Activated CD4-positive, alpha-beta T cell treated with anti-CD3 and anti-CD28 coated beads, Interleukin-2, amount 10 ng/mL, durations not matched to agents 7 days and 5 days (primary cell): ENCODE results near the gene PRRG2. TPM values are rescaled to one million over a fixed set of nuclear protein-coding genes. Genes with fewer than 3 reads are reported as not detected.

ENCODE experiments used
- CTCF ChIA-PET: fragments of 350-600 bp; sonication (Branson Sonifier 250); formaldehyde crosslinking; loops from one replicate; lab custom pipeline; 2021; ENCODE audit warnings: antibody characterized with exemption; lab: Charles Lee
- POLR2A ChIA-PET: fragments of 350-600 bp; sonication (Branson Sonifier 250); formaldehyde crosslinking; loops from one replicate; lab custom pipeline; 2021; ENCODE audit warnings: antibody characterized with exemption; lab: Charles Lee
- DNase-seq: peaks from one replicate; pipeline ENCODE4 v3.0.0-alpha.2; 2020
- H3K27ac Mint-ChIP-seq: one replicate; pipeline ENCODE4 v1.8.0; 2021; ENCODE audit warnings: mild to moderate bottlenecking, moderate library complexity, mixed read lengths
- H3K27me3 Mint-ChIP-seq: one replicate; pipeline ENCODE4 v1.8.0; 2021; ENCODE audit warnings: mixed read lengths
- H3K36me3 Mint-ChIP-seq: one replicate; pipeline ENCODE4 v1.8.0; 2021; ENCODE audit warnings: low read depth, mixed read lengths
- H3K4me1 Mint-ChIP-seq: one replicate; pipeline ENCODE4 v1.8.0; 2021; ENCODE audit warnings: mixed read lengths
- H3K4me3 Mint-ChIP-seq: one replicate; pipeline ENCODE4 v1.8.0; 2021; ENCODE audit warnings: mild to moderate bottlenecking, moderate library complexity, mixed read lengths
- H3K9me3 Mint-ChIP-seq: one replicate; pipeline ENCODE4 v1.8.0; 2021; ENCODE audit warnings: mixed read lengths
- total RNA-seq, 2 experiments: library from RNA; stranded (reverse); gene quantifications; one replicate each; pipeline ENCODE4 v1.2.3, GENCODE V29; 2021

The PRRG2 gene
- total RNA-seq, 2 experiments from 2014 or later: 1.1 TPM

- ChIA-PET POLR2A (interaction anchor here (0.7 kb wide), 1 partner anchor 12 kb away, joined by 3 read pairs; no protein-coding TSS in a partner anchor), CTCF (interaction anchor here (0.5 to 3.6 kb wide), 25 partner anchors 10 to 545 kb away, joined by 3 to 19 read pairs (median 5); partner anchors contain the start of genes FLT3LG and RPS11)
- H3K4me3 Mint-ChIP-seq: peak overlapping the region; percentile 60
- H3K4me1 Mint-ChIP-seq: peaks cover 61% of the 10 kb centered on the region
- no peaks in the 10 kb centered on the region for H3K9me3 Mint-ChIP-seq
- H3K36me3 Mint-ChIP-seq: peaks cover 15% of the 10 kb centered on the region
- H3K27ac Mint-ChIP-seq: peak overlapping the region; percentile 70
- DNase-seq: peak; percentile 85
- H3K27me3 Mint-ChIP-seq: no peaks in the 10 kb centered on the region
Observed at GRCh38 chr19:49546825-49547565, 34.1 kb upstream of the PRRG2 start.

- Mint-ChIP-seq H3K9me3 (no peaks in the 10 kb centered on the region), H3K4me1 (peaks cover 70% of the 10 kb centered on the region), H3K4me3 (peak overlapping the region; percentile 20), H3K36me3 (peaks cover 27% of the 10 kb centered on the region), H3K27me3 (no peaks in the 10 kb centered on the region), H3K27ac (peak overlapping the region; percentile 94)
- CTCF ChIA-PET: interaction anchor here (0.6 to 2.2 kb wide), 9 partner anchors 11 to 54 kb away, joined by 3 to 13 read pairs (median 4); partner anchors contain the start of gene PRRG2
- DNase-seq: no peak
- POLR2A ChIA-PET: no interaction called here
Observed at GRCh38 chr19:49549045-49549444, 32.1 kb upstream of the PRRG2 start.

GRCh38 chr19:49551531-49551930 lies 29.6 kb upstream of the PRRG2 start:
- H3K4me3 Mint-ChIP-seq: no peak overlapping the region
- peaks cover 83% of the 10 kb centered on the region for H3K4me1 Mint-ChIP-seq
- no peak for DNase-seq
- H3K27me3 Mint-ChIP-seq: no peaks in the 10 kb centered on the region
- peak overlapping the region; percentile 78 for H3K27ac Mint-ChIP-seq
- peaks cover 50% of the 10 kb centered on the region for H3K36me3 Mint-ChIP-seq
- H3K9me3 Mint-ChIP-seq: no peaks in the 10 kb centered on the region
- ChIA-PET CTCF (interaction anchor here (0.6 to 3.2 kb wide), 9 partner anchors 10 to 1088 kb away, joined by 3 to 33 read pairs (median 5); partner anchors contain the start of gene RRAS), POLR2A (interaction anchor here (0.6 kb wide), 1 partner anchor 131 kb away, joined by 4 read pairs; no protein-coding TSS in a partner anchor)

- H3K9me3 Mint-ChIP-seq: no peaks in the 10 kb centered on the region
- H3K27ac Mint-ChIP-seq: peak overlapping the region; percentile 96
- POLR2A ChIA-PET: interaction anchor here (0.5 kb wide), 1 partner anchor 58 kb away, joined by 5 read pairs; no protein-coding TSS in a partner anchor
- DNase-seq: peak; percentile 64
- peaks cover 81% of the 10 kb centered on the region for H3K4me1 Mint-ChIP-seq
- H3K27me3 Mint-ChIP-seq: no peaks in the 10 kb centered on the region
- H3K4me3 Mint-ChIP-seq: peak overlapping the region; percentile 64
- CTCF ChIA-PET: interaction anchor here (1.2 to 3.2 kb wide), 5 partner anchors 11 to 127 kb away, joined by 4 to 33 read pairs (median 5); no protein-coding TSS in a partner anchor
- peaks cover 58% of the 10 kb centered on the region for H3K36me3 Mint-ChIP-seq
Observed at GRCh38 chr19:49552749-49553148, 28.4 kb upstream of the PRRG2 start.

- H3K27ac Mint-ChIP-seq: peak overlapping the region; percentile 96
- DNase-seq: peak; percentile 52
- H3K4me1 Mint-ChIP-seq: peaks cover 80% of the 10 kb centered on the region
- no peaks in the 10 kb centered on the region for H3K9me3 Mint-ChIP-seq
- no peaks in the 10 kb centered on the region for H3K27me3 Mint-ChIP-seq
- ChIA-PET POLR2A (no interaction called here), CTCF (interaction anchor here (1.7 to 9.7 kb wide), 4 partner anchors 12 to 47 kb away, joined by 4 to 95 read pairs (median 19); no protein-coding TSS in a partner anchor)
- H3K4me3 Mint-ChIP-seq: peak overlapping the region; percentile 64
- H3K36me3 Mint-ChIP-seq: peaks cover 64% of the 10 kb centered on the region
Observed at GRCh38 chr19:49553451-49554271, 27.5 kb upstream of the PRRG2 start.

GRCh38 chr19:49554701-49555181 lies 26.4 kb upstream of the PRRG2 start:
- CTCF ChIA-PET: interaction anchor here (0.6 to 9.7 kb wide), 6 partner anchors 17 to 318 kb away, joined by 3 to 95 read pairs (median 4); no protein-coding TSS in a partner anchor
- POLR2A ChIA-PET: no interaction called here
- peak; percentile 73 for DNase-seq
- Mint-ChIP-seq H3K27me3 (no peaks in the 10 kb centered on the region), H3K36me3 (peaks cover 72% of the 10 kb centered on the region), H3K4me1 (peaks cover 79% of the 10 kb centered on the region), H3K4me3 (peak overlapping the region; percentile 64), H3K27ac (peak overlapping the region; percentile 96), H3K9me3 (no peaks in the 10 kb centered on the region)

- Mint-ChIP-seq H3K27me3 (no peaks in the 10 kb centered on the region), H3K36me3 (peaks cover 76% of the 10 kb centered on the region), H3K9me3 (no peaks in the 10 kb centered on the region), H3K4me3 (peak overlapping the region; percentile 64), H3K27ac (peak overlapping the region; percentile 96), H3K4me1 (peaks cover 80% of the 10 kb centered on the region)
- POLR2A ChIA-PET: no interaction called here
- CTCF ChIA-PET: interaction anchor here (0.5 to 9.7 kb wide), 6 partner anchors 10 to 301 kb away, joined by 3 to 95 read pairs (median 3); no protein-coding TSS in a partner anchor
- peak; percentile 89 for DNase-seq
Observed at GRCh38 chr19:49555600-49556411, 25.3 kb upstream of the PRRG2 start.

- H3K36me3 Mint-ChIP-seq: peaks cover 76% of the 10 kb centered on the region
- CTCF ChIA-PET: interaction anchor here (0.6 to 9.7 kb wide), 7 partner anchors 9 to 302 kb away, joined by 3 to 95 read pairs (median 3); no protein-coding TSS in a partner anchor
- H3K27ac Mint-ChIP-seq: peak overlapping the region; percentile 74
- no peaks in the 10 kb centered on the region for H3K27me3 Mint-ChIP-seq
- POLR2A ChIA-PET: no interaction called here
- peaks cover 84% of the 10 kb centered on the region for H3K4me1 Mint-ChIP-seq
- peak; percentile 33 for DNase-seq
- no peaks in the 10 kb centered on the region for H3K9me3 Mint-ChIP-seq
- peak overlapping the region; percentile 84 for H3K4me3 Mint-ChIP-seq
Observed at GRCh38 chr19:49556412-49557398, 24.4 kb upstream of the PRRG2 start.

- Mint-ChIP-seq H3K27me3 (no peaks in the 10 kb centered on the region), H3K4me3 (peak overlapping the region; percentile 84), H3K36me3 (peaks cover 75% of the 10 kb centered on the region), H3K4me1 (peaks cover 84% of the 10 kb centered on the region), H3K9me3 (no peaks in the 10 kb centered on the region), H3K27ac (peak overlapping the region; percentile 74)
- no peak for DNase-seq
- ChIA-PET POLR2A (no interaction called here), CTCF (interaction anchor here (0.7 to 9.7 kb wide), 10 partner anchors 11 to 87 kb away, joined by 3 to 95 read pairs (median 4); partner anchors contain the start of gene RPS11)
Observed at GRCh38 chr19:49557641-49558325, 23.3 kb upstream of the PRRG2 start.

- peak overlapping the region; percentile 94 for H3K27ac Mint-ChIP-seq
- POLR2A ChIA-PET: interaction anchor here (1.6 kb wide), 1 partner anchor 11 kb away, joined by 11 read pairs; no protein-coding TSS in a partner anchor
- H3K27me3 Mint-ChIP-seq: no peaks in the 10 kb centered on the region
- no peaks in the 10 kb centered on the region for H3K9me3 Mint-ChIP-seq
- peak overlapping the region; percentile 84 for H3K4me3 Mint-ChIP-seq
- CTCF ChIA-PET: interaction anchor here (0.6 to 9.7 kb wide), 16 partner anchors 10 to 227 kb away, joined by 3 to 95 read pairs (median 3); partner anchors contain the start of genes FLT3LG and RPS11
- H3K4me1 Mint-ChIP-seq: peaks cover 86% of the 10 kb centered on the region
- DNase-seq: peak; percentile 64
- peaks cover 71% of the 10 kb centered on the region for H3K36me3 Mint-ChIP-seq
Observed at GRCh38 chr19:49558591-49558990, 22.5 kb upstream of the PRRG2 start.
